ENCODE results near the gene RRAS2. TPM values are rescaled to one million over a fixed set of nuclear protein-coding genes. Genes with fewer than 3 reads are reported as not detected.
"Not testable (repeated sequence)": the region's sequence is repeated elsewhere in the genome, so short reads cannot be mapped to it uniquely, and the experiment has no call there.

RRAS2 gene
- total RNA-seq, 4 donors from 2014 or later: 44.0 to 110 (median 69.5) TPM

- TF ChIP-seq EP300 (IDR thresholded peaks at IDR 0.05) (no peak), POLR2A (IDR thresholded peaks at IDR 0.05) (no peak), POLR2AphosphoS5 (IDR thresholded peaks at IDR 0.05) (no peak)
- TF ChIP-seq, protein P1, sequence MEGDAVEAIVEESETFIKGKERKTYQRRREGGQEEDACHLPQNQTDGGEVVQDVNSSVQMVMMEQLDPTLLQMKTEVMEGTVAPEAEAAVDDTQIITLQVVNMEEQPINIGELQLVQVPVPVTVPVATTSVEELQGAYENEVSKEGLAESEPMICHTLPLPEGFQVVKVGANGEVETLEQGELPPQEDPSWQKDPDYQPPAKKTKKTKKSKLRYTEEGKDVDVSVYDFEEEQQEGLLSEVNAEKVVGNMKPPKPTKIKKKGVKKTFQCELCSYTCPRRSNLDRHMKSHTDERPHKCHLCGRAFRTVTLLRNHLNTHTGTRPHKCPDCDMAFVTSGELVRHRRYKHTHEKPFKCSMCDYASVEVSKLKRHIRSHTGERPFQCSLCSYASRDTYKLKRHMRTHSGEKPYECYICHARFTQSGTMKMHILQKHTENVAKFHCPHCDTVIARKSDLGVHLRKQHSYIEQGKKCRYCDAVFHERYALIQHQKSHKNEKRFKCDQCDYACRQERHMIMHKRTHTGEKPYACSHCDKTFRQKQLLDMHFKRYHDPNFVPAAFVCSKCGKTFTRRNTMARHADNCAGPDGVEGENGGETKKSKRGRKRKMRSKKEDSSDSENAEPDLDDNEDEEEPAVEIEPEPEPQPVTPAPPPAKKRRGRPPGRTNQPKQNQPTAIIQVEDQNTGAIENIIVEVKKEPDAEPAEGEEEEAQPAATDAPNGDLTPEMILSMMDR (IDR thresholded peaks at IDR 0.05): no peak
- Histone ChIP-seq H3K9me3 (no peaks in the 10 kb centered on the region), H3K4me3 (no peak overlapping the region), H3K36me3 (peaks cover 0 to 17% of the 10 kb centered on the region in 2 donors), H3K27me3 (peaks cover 5% of the 10 kb centered on the region), H3K4me1 (no peaks in the 10 kb centered on the region), H3K27ac (no peak overlapping the region)
- no peak for ATAC-seq
- WGBS, 2 donors (ENCODE audit: low coverage in 1 of 2): 69 to 89% methylated on average over 2 of the region's 13 CpGs
Observed at GRCh38 chr11:14254533-14255237, 104.3 kb downstream of the RRAS2 start.

- Histone ChIP-seq H3K27ac (no peak overlapping the region), H3K36me3 (peaks cover 0 to 9% of the 10 kb centered on the region in 2 donors), H3K4me3 (no peak overlapping the region), H3K9me3 (no peaks in the 10 kb centered on the region), H3K27me3 (no peaks in the 10 kb centered on the region), H3K4me1 (peaks cover 0 to 5% (median 0%) of the 10 kb centered on the region in 3 donors)
- TF ChIP-seq EP300 (IDR thresholded peaks at IDR 0.05) (no peak), POLR2A (IDR thresholded peaks at IDR 0.05) (no peak), POLR2AphosphoS5 (IDR thresholded peaks at IDR 0.05) (no peak)
- 66 to 80% methylated on average over 1 to 3 of the region's 5 CpGs for WGBS, 2 donors (ENCODE audit: low coverage in 1 of 2)
- peak; percentile 26 for ATAC-seq
Observed at GRCh38 chr11:14253840-14254239, 105.1 kb downstream of the RRAS2 start.

DNA sequence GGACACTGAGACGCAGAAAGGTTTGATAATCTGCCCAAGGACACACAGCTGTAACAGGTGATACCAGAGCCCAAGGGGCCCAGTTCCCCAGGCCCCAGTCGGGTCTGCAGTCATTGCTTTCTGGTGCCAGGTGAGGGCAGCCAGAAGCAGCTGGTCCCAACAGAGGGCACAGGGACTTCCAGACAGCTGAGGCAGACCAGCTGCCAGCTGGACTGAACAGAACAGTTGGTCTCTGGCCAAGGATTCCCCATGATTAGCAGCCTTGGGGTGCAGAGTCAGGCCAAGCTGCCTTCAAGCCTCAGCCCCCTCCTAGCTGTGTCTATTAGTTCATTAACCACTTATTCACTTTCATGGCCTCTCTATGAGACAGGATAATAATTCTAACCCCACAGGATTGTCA is 105.6 kb downstream of the RRAS2 start:
- Histone ChIP-seq H3K4me1 (peaks cover 0 to 9% (median 0%) of the 10 kb centered on the region in 3 donors), H3K36me3 (peaks cover 0 to 9% of the 10 kb centered on the region in 2 donors), H3K27ac (no peak overlapping the region), H3K9me3 (no peaks in the 10 kb centered on the region), H3K27me3 (no peaks in the 10 kb centered on the region), H3K4me3 (no peak overlapping the region)
- ATAC-seq: no peak
- WGBS, 2 donors (ENCODE audit: low coverage in 1 of 2): no CpG with 5 or more reads among the region's 2 CpGs
- TF ChIP-seq, protein P1 (IDR thresholded peaks at IDR 0.05): no peak
- TF ChIP-seq POLR2AphosphoS5 (IDR thresholded peaks at IDR 0.05) (no peak), POLR2A (IDR thresholded peaks at IDR 0.05) (no peak), EP300 (IDR thresholded peaks at IDR 0.05) (no peak)

DNA sequence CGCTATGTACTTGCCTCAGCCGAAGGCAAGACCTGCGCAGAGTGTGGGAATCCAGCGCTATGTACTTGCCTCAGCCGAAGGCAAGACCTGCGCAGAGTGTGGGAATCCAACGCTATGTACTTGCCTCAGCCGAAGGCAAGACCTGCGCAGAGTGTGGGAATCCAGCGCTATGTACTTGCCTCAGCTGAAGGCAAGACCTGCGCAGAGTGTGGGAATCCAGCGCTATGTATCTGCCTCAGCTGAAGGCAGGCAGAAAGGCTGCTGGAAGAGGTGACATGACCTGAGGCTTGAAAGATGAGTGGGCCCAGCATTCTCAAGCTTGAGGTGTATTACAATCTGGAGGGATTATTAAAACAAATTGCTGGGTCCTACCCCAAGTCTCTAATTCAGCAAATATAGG is 106.5 kb downstream of the RRAS2 start:
- H3K4me3 ChIP-seq, H3K36me3 ChIP-seq, H3K27ac ChIP-seq, H3K27me3 ChIP-seq, H3K9me3 ChIP-seq, ATAC-seq: not testable (repeated sequence)
- peaks cover 0 to 11% (median 0%) of the 10 kb centered on the region in 3 donors for H3K4me1 ChIP-seq
- WGBS, 2 donors (ENCODE audit: low coverage in 1 of 2): 94 to 100% methylated on average over 1 to 5 of the region's 12 CpGs

- H3K9me3 ChIP-seq: no peaks in the 10 kb centered on the region
- H3K27ac ChIP-seq: no peak overlapping the region
- ATAC-seq: no peak
- TF ChIP-seq EP300 (IDR thresholded peaks at IDR 0.05) (no peak), POLR2A (IDR thresholded peaks at IDR 0.05) (no peak), POLR2AphosphoS5 (IDR thresholded peaks at IDR 0.05) (no peak)
- TF ChIP-seq, protein P1 (IDR thresholded peaks at IDR 0.05): no peak
- WGBS, 2 donors (ENCODE audit: low coverage in 1 of 2): 72 to 74% methylated on average over 3 to 5 of the region's 5 CpGs
- peaks cover 0 to 11% (median 0%) of the 10 kb centered on the region in 3 donors for H3K4me1 ChIP-seq
- H3K36me3 ChIP-seq: peaks cover 0 to 9% of the 10 kb centered on the region in 2 donors
- H3K27me3 ChIP-seq: no peaks in the 10 kb centered on the region
- H3K4me3 ChIP-seq: no peak overlapping the region
Observed at GRCh38 chr11:14251754-14252153, 107.2 kb downstream of the RRAS2 start.

Measured in gastroesophageal sphincter (tissue), 4 donors.